ENCODE results near the gene RFTN1. TPM values are rescaled to one million over a fixed set of nuclear protein-coding genes. Genes with fewer than 3 reads are reported as not detected.

Gene RFTN1
- total and polyA plus RNA-seq, 9 of the 15 experiments (the other 6 are each of a cell fraction or from before 2014, with no cell fraction given) = 0.08 to 0.51 (median 0.11) TPM; not detected in 6

DNA sequence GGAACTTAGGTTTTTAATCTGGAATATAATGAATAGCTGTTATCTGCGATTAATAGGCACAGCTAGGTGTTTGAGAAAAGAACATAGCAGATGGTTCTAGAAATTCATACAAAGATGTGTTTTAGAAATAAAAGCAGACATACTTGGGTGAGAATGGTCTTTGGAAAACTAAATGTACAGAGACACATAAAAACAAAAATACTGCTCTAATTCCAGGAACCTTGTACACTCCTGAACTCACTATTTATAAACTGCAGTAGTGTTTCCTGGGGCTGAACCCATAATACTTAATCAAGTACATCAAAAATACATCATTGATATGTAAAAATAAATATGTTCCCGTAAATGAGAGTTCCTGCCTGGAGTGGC lies 143.0 kb downstream of the RFTN1 start:
- Histone ChIP-seq H3K79me2 (ENCODE audit: control insufficient read depth, insufficient read depth, low read length) (no peaks in the 10 kb centered on the region), H3K9me1 (ENCODE audit: control insufficient read depth, insufficient read depth, low read length) (no peaks in the 10 kb centered on the region), H3K4me3 (no peak overlapping the region), H3K27ac (ENCODE audit: extremely low read depth, low read depth, low read length) (no peak overlapping the region), H3K4me2 (ENCODE audit: insufficient read depth, low read length) (no peak overlapping the region), H2AFZ (ENCODE audit: low read depth, low read length) (no peak overlapping the region), H3K9ac (ENCODE audit: insufficient read depth in 1 of 2, low read depth in 2 of 2, low read length in 2 of 2) (no peak overlapping the region), H3K27me3 (ENCODE audit: control insufficient read depth in 2 of 2, insufficient read depth in 2 of 2, low read length in 2 of 2) (no peaks in the 10 kb centered on the region), H3K9me3 (replicated peaks; ENCODE audit: control insufficient read depth, insufficient read depth, low read depth, low read length) (no peaks in the 10 kb centered on the region), H4K20me1 (replicated peaks; ENCODE audit: control insufficient read depth, insufficient read depth, low read length) (no peaks in the 10 kb centered on the region), H3K36me3 (ENCODE audit: control insufficient read depth, insufficient read depth, low read length) (no peaks in the 10 kb centered on the region), H3K4me1 (replicated peaks in 1 of 2; ENCODE audit: control insufficient read depth in 2 of 2, insufficient read depth in 2 of 2, low read length in 2 of 2) (0 out of 5 replicates have a peak, but pooled peaks cover 0 to 2% of the 10 kb centered on the region in 2 experiments)
- ChIA-PET POLR2A (no interaction called here), CTCF (ENCODE audit: low intra/inter-chr PET ratio) (no interaction called here)
- DNase-seq (ENCODE audit: extremely low read depth in 1 of 4, low spot score in 3 of 4) = no peak
- ATAC-seq = no peak
- BruUV-seq (replicated peaks) = no TSS peak
- in situ Hi-C loops (cut with MboI) = no loop called here
- TF ChIP-seq KLF1 (tag; IDR thresholded peaks at IDR 0.05) = no peak
- no peak for TF ChIP-seq C11orf30 (IDR thresholded peaks at IDR 0.05; ENCODE audit: low read depth)
- intact Hi-C loops (cut with micrococcal nuclease) = no loop called here
- 31% methylated on average over 2 of the region's 2 CpGs for WGBS (ENCODE audit: insufficient coverage, low coverage, missing lambda C conversion rate)
- FAIRE-seq = no peak

DNA sequence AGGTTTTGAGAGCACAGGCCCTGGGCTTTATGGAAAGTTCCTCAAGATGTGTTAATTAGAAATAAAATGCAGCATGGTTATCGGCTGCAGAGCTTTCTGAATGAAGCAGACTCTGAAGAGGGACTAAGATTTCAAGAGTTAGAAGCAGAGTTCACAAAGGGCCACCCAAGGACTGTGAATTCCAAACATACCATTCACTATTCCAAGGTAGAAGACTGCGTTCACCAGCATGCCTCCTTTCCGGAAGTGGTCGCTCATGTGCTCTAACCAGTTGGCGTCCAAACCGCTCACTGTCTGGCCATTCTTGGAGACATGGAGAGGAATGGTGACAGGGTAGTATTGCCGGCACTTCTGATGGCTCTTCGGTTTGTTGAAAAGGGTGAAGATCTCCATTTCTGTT lies 143.6 kb downstream of the RFTN1 start:
- ChIA-PET CTCF (ENCODE audit: low intra/inter-chr PET ratio) (no interaction called here), POLR2A (no interaction called here)
- intact Hi-C loops (cut with micrococcal nuclease) = no loop called here
- Histone ChIP-seq H3K79me2 (ENCODE audit: control insufficient read depth, insufficient read depth, low read length) (no peaks in the 10 kb centered on the region), H3K36me3 (ENCODE audit: control insufficient read depth, insufficient read depth, low read length) (no peaks in the 10 kb centered on the region), H3K27me3 (ENCODE audit: control insufficient read depth in 2 of 2, insufficient read depth in 2 of 2, low read length in 2 of 2) (no peaks in the 10 kb centered on the region), H4K20me1 (replicated peaks; ENCODE audit: control insufficient read depth, insufficient read depth, low read length) (no peaks in the 10 kb centered on the region), H3K9me3 (replicated peaks; ENCODE audit: control insufficient read depth, insufficient read depth, low read depth, low read length) (no peaks in the 10 kb centered on the region), H3K4me1 (replicated peaks in 1 of 2; ENCODE audit: control insufficient read depth in 2 of 2, insufficient read depth in 2 of 2, low read length in 2 of 2) (0 out of 5 replicates have a peak, but pooled peaks cover 0 to 2% of the 10 kb centered on the region in 2 experiments), H2AFZ (ENCODE audit: low read depth, low read length) (no peak overlapping the region), H3K4me2 (ENCODE audit: insufficient read depth, low read length) (no peak overlapping the region), H3K27ac (ENCODE audit: extremely low read depth, low read depth, low read length) (no peak overlapping the region), H3K4me3 (no peak overlapping the region), H3K9me1 (ENCODE audit: control insufficient read depth, insufficient read depth, low read length) (no peaks in the 10 kb centered on the region), H3K9ac (ENCODE audit: insufficient read depth in 1 of 2, low read depth in 2 of 2, low read length in 2 of 2) (no peak overlapping the region)
- TF ChIP-seq, protein P1, sequence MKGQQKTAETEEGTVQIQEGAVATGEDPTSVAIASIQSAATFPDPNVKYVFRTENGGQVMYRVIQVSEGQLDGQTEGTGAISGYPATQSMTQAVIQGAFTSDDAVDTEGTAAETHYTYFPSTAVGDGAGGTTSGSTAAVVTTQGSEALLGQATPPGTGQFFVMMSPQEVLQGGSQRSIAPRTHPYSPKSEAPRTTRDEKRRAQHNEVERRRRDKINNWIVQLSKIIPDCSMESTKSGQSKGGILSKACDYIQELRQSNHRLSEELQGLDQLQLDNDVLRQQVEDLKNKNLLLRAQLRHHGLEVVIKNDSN (CRISPR knock-in tag; IDR thresholded peaks at IDR 0.05) = no peak
- no peak for FAIRE-seq
- in situ Hi-C loops (cut with MboI) = no loop called here
- no peak for DNase-seq (ENCODE audit: extremely low read depth in 1 of 4, low spot score in 3 of 4)
- ATAC-seq = no peak
- 62% methylated on average over 8 of the region's 8 CpGs for WGBS (ENCODE audit: insufficient coverage, low coverage, missing lambda C conversion rate)
- BruUV-seq (replicated peaks) = no TSS peak
